Gastroesophageal sphincter (tissue), 4 donors: Measurements from ENCODE around the gene CAPN10. TPM values are rescaled to one million over a fixed set of nuclear protein-coding genes. Genes with fewer than 3 reads are reported as not detected.

ENCODE experiments used
- ATAC-seq: fragments of 150-250 bp; one replicate; pipeline ENCODE4 v1.9.1; 2016; ENCODE audit warnings: mild to moderate bottlenecking, moderate library complexity
- H3K27ac ChIP-seq, 4 donors: fragments of 200-600 bp; sonication (generic) in 3 of 4; 1 replicate in 3 of 4; 2 replicates in 1 of 4; pipeline ENCODE4 v1.5.1; 2016 to 2019
- H3K27me3 ChIP-seq: fragments of 200-600 bp; sonication (generic); one replicate; pipeline ENCODE4 v1.5.1; 2019
- H3K36me3 ChIP-seq, 2 donors: fragments of 200-600 bp; sonication (generic); one replicate each; pipeline ENCODE4 v1.5.1; 2019; ENCODE audit warnings: control low read depth in 1 of 2
- H3K4me1 ChIP-seq, 3 donors: fragments of 200-600 bp; sonication (generic); 1 replicate in 2 of 3; 2 replicates in 1 of 3; pipeline ENCODE4 v1.5.1; 2016 to 2019; ENCODE audit warnings: control low read depth in 2 of 3
- H3K4me3 ChIP-seq, 2 donors: fragments of 200-600 bp; sonication (generic); one replicate each; pipeline ENCODE4 v1.5.1; 2019; ENCODE audit warnings: mild to moderate bottlenecking in 1 of 2, moderate library complexity in 1 of 2
- H3K9me3 ChIP-seq, 3 donors: fragments of 200-600 bp; sonication (generic); one replicate each; pipeline ENCODE4 v1.5.1; 2017 to 2019; ENCODE audit warnings: control low read depth in 2 of 3
- CTCF ChIP-seq, 4 experiments: fragments of 200-600 bp in 2 of 4; fragments of 450-650 bp in 2 of 4; sonication (generic) in 1 of 4; IDR thresholded peaks; one replicate each; pipeline ENCODE4 v1.5.1; 2017 to 2019; ENCODE audit warnings: antibody characterized with exemption in 4 of 4, mild to moderate bottlenecking in 2 of 4, moderate library complexity in 2 of 4
- EP300 ChIP-seq: sonication (generic); formaldehyde crosslinking; IDR thresholded peaks from one replicate; pipeline ENCODE4 v1.6.1; 2017; ENCODE audit warnings: antibody characterized with exemption, mild to moderate bottlenecking
- POLR2A ChIP-seq, 2 donors: fragments of 450-650 bp; IDR thresholded peaks; one replicate each; pipeline ENCODE4 v1.6.1; 2017; ENCODE audit warnings: antibody characterized with exemption in 2 of 2, mild to moderate bottlenecking in 2 of 2, moderate library complexity in 1 of 2
- POLR2AphosphoS5 ChIP-seq: sonication (generic); formaldehyde crosslinking; IDR thresholded peaks from one replicate; pipeline ENCODE4 v1.6.1; 2017; ENCODE audit warnings: antibody characterized with exemption
- WGBS, 2 donors: methylation state at CpG; one replicate each; pipeline ENCODE4 v1.1.5; 2018; ENCODE audit warnings: low coverage in 1 of 2; 5-methylcytosine and 5-hydroxymethylcytosine counted together
- total RNA-seq, 4 donors: library from RNA; depleted of rRNA; stranded (reverse); fragments of >200 nt; gene quantifications; one replicate each; pipeline ENCODE4 v1.1.0, GENCODE V29; 2016

The CAPN10 gene
- total RNA-seq, 4 donors from 2014 or later = 19.2 to 34.7 (median 23.2) TPM

- TF ChIP-seq EP300 = no peak
- TF ChIP-seq CTCF (IDR thresholded peaks at IDR 0.05) = no peak
- TF ChIP-seq POLR2AphosphoS5 = no peak
- no peak for TF ChIP-seq POLR2A (IDR thresholded peaks at IDR 0.05)
- Histone ChIP-seq H3K36me3 (peaks cover 0 to 76% of the 10 kb centered on the region in 2 donors), H3K4me1 (peaks cover 0 to 34% (median 20%) of the 10 kb centered on the region in 3 donors), H3K9me3 (no peaks in the 10 kb centered on the region), H3K27me3 (no peaks in the 10 kb centered on the region), H3K27ac (no peak overlapping the region), H3K4me3 (no peak overlapping the region)
- ATAC-seq = no peak
- 60 to 70% methylated on average over 1 to 2 of the region's 37 CpGs for WGBS, 2 donors
Measured at GRCh38 chr2:240573516-240574385, 12.8 kb upstream of the CAPN10 start.

- Histone ChIP-seq H3K4me1 (peaks cover 0 to 35% (median 19%) of the 10 kb centered on the region in 3 donors), H3K36me3 (peaks cover 0 to 78% of the 10 kb centered on the region in 2 donors), H3K9me3 (no peaks in the 10 kb centered on the region), H3K27ac (no peak overlapping the region), H3K4me3 (no peak overlapping the region), H3K27me3 (no peaks in the 10 kb centered on the region)
- TF ChIP-seq POLR2A (IDR thresholded peaks at IDR 0.05) (no peak), POLR2AphosphoS5 (no peak), CTCF (IDR thresholded peaks at IDR 0.05) (no peak), EP300 (no peak)
- no peak for ATAC-seq
- WGBS, 2 donors = 67 to 100% methylated on average over 1 to 3 of the region's 21 CpGs
Measured at GRCh38 chr2:240574386-240575100, 12.0 kb upstream of the CAPN10 start.

GRCh38 chr2:240575101-240575965 is 11.2 kb upstream of the CAPN10 start:
- Histone ChIP-seq H3K27me3 (no peaks in the 10 kb centered on the region), H3K9me3 (no peaks in the 10 kb centered on the region), H3K4me3 (no peak overlapping the region), H3K4me1 (peaks cover 0 to 35% (median 14%) of the 10 kb centered on the region in 3 donors), H3K27ac (no peak overlapping the region), H3K36me3 (peaks cover 0 to 78% of the 10 kb centered on the region in 2 donors)
- TF ChIP-seq EP300 (no peak), CTCF (IDR thresholded peaks at IDR 0.05) (no peak), POLR2A (IDR thresholded peaks at IDR 0.05) (no peak), POLR2AphosphoS5 (no peak)
- no peak for ATAC-seq
- WGBS, 2 donors = 67 to 77% methylated on average over 2 to 4 of the region's 23 CpGs

- Histone ChIP-seq H3K27ac (no peak overlapping the region), H3K4me1 (peaks cover 0 to 33% (median 7%) of the 10 kb centered on the region in 3 donors), H3K27me3 (no peaks in the 10 kb centered on the region), H3K4me3 (no peak overlapping the region), H3K36me3 (peaks cover 0 to 84% of the 10 kb centered on the region in 2 donors), H3K9me3 (no peaks in the 10 kb centered on the region)
- ATAC-seq = no peak
- no peak for TF ChIP-seq POLR2A (IDR thresholded peaks at IDR 0.05)
- no peak for TF ChIP-seq EP300
- no peak for TF ChIP-seq CTCF (IDR thresholded peaks at IDR 0.05)
- TF ChIP-seq POLR2AphosphoS5 = no peak
- 100% methylated on average over 1 of the region's 6 CpGs; no CpG with 5 or more reads in 1 of the 2 donors for WGBS, 2 donors
Measured at GRCh38 chr2:240576036-240576435, 10.5 kb upstream of the CAPN10 start.
